Measurements from ENCODE around the gene TNNT2.

Gene TNNT2

DNA sequence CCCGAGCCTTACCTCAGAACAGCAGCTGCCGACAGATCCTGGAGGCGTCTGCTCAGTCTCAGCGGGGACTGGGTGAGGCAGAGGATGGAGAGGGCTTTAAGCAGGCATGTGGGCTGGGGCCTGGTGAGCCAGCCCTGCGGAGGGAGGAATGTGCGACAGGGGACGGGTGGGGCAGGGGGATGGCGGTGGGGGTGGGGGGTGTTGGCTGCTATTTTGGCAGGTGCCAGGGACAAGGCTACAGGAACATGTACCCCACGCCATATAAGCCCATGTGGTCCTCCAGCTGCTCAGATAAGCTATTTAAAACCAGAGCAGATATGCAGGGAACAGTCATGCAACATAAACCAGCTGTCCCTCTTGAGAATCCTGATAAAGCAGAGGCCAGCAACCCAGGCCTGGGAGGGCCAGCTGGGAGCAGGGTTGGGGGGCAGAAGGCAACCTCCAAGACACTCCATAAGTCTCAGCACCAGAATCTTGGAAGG is at the start of gene TNNT2:
Gene TNNT2 (minus strand): TSS at position 70 of the 482 bp plus-strand sequence. CDS start 4,426 bp downstream, outside the sequence.
- peak; percentile 63 for DNase-seq

DNA sequence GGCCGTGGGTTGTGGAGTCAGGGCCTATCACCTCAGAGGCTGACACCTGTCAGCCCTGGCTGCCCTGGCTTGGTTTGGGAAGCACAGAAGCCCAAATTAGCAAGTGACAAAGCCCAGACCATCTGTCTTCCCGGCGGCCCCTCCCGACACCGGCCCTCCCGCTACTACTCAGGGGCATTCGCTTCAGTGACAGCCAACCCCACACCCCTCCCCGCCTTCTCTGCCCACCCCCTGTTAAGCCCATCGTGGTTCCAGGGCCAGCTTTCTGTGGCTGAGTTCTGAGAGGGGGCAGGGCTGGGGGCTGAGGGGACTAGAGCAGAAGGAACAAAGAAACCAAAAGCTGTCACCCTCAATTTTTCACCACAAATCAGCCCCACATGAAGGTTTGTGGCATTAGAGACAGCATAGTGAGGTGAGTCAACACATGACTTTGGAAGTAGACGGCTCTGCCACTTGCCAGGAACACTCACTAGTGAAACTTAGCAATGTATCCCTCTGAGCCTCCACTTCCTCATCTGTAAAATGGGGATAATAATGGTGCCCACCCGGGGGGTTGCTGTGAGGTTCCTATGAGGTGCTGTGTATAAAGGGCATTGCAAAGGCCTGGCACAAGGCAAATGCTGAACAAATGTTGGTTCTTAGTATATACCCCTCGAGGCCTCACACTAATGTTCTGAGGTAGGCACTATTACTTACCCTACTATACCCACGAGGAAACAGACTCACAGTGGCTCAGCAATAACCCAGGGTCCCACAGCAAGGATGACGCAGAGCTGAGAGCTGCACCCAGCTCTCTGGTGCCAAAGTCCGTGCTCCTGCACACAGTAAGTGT is 49.2 kb upstream of the TNNT2 start:
- DNase-seq: peak; percentile 60

DNA sequence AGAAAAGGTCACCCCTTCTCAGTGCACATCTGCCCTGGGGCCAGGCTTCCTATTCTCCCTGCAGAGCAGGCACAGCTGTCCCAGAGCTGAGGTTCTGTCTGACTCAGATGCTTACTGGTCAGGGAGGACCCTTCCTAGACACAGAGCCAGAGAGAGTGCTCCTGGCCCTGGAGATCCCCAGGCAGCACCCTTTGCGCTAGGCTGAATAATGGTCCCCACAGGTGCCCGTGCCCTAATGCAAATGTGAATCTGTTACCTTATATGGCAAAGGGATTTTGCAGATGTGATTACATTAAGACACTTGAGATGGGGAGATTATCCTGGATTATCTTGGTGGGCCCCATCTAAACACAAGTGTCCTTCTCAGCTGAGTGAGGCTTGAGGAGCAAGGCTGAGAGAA is 46.7 kb upstream of the TNNT2 start:
- DNase-seq: no peak

DNA sequence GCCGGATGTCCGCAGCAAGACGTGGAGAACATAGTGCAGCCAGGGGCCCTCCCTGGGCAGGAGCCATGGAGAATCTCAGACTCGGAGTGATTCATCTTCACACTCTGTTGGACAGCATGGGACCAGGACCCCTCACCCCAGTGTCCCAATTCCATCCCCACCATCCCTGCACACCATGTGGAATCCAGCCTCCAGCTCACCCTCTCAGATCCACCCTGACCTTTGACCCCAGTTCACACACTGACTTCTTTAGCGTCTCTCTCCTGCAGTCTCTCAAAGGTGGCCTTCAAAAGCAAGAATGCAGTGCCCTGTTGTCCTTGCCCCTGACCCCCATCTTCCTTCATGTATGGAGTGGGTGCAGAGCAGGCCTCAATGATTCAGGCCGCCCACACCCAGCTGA is 46.2 kb upstream of the TNNT2 start:
- DNase-seq: no peak

DNA sequence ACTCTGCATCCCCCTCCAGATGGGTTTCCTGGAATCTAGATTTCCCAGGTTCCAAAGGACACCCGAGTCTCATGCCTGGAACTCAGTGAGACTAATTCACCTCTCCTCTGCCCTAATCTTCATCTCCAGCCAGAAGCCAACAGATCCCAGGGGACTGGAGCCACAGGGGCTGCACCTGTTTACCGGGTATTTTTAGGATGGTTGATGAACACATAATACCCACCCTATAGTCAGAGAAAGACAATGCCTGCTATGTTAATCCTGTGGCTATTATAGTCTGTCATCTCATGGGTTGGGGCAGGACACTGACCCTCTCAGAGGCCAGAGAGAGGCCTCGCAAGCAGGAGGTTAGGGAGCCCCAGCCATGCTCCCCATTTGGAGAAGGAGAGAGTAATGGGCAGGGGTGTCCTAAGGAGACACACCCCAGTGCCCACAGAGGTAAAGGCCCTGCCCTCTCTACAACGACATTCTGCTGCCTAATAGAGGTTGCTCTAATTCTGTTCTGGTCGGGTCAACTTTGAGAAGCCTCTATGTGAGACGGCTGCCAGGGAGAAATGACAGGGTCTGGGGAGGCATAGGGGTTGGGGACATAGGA is 45.1 kb upstream of the TNNT2 start:
- DNase-seq: peak; percentile 67

DNA sequence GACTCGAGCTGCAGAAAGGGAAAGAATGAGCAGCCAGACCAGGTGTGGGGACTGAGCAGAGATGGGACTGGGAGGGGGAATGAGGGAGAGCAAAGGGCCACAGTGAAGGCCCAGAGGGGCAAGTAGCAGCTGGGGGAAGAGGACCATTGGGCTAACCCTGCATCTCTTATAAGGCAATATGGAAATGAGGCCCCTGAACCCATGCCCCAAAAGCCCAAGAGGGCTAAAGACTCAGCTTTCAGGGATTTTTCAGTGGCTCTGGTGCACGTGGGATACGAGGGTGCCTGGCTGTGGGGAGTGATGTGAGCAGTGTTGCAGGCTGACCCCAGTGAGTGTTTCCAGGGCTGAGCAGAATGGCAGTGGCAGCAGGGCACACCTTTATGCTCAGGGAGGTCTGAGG is 44.5 kb upstream of the TNNT2 start:
- DNase-seq: no peak

DNA sequence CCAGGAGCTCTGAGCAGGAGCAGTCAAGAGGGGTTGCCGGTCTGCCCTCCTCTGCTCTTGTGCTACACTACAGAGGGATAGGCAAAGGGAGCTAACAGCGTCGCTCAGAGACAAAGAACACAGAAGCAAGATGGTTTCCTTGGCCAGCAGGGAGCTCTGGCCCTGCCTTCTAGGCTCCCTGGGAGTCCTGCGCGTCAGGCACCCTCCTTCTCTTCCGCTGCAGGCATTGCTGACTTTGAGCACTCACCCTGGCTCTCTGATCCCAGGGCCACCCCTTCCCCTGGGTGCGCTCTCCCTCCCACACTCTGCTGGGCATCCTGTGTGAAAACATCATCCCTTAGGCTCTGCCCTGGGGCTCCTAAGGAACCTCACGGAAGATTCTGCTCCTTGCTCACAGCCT is 43.6 kb upstream of the TNNT2 start:
- DNase-seq: no peak

DNA sequence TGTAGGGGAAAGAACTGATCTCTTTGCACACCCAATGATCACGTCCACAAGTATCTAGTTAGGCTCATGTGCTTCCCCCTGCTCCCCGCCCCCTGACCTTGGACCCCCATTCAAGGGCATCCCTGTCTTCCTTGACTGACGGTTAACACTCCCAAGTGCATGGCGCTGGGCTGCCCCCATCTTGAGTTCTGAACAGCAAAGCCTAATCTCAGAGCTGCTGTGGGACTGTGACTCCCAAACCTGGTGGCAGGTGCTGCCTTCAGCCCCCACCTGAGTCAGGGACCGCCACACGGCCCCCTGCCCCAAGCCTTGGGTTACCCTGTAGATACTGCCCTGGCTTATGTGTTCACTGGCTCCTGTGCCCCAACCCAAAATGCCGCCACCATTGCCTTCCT is 43.1 kb upstream of the TNNT2 start:
- DNase-seq: no peak

DNA sequence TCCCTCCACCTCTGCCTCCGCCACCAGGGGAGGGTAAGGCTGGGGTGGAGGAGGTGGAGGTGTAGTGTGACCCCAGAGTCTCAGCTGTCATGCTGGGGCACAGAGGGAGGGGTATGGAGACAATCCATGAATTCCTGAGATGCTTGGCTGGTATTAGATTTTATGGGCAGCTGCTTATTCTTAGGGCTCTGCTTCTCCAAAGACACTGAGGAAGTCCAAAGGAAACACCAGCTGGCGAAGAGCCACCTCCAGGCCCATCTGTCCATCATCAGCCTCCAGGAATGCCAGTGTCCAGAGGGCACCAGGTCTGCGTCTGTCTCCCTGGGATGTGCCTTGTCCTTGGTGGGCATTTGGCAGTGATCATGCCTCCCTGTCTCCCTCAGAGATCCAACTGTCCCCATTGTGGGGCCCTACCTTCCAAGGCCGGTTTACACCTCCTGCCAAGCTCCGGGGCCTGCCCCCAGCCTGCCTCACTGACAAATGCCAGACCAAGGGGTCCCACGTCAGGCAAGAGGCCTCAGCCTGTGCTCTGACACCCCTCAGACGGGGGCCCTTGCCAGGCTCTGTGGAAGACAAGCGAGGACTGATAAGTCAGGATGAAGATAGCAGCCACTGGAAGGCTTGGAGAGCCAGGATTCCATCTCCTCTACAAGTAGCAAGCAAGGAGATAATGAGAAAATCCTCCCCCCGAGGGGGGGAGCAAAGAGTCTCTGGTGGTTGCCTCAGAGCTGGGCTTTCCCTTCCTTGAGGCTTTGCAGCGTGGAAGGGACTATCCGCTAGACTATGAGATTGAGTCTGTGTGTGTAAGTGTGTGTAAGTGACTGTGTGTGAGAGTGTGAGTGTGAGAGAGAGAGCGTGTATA is 42.5 kb upstream of the TNNT2 start:
- DNase-seq: no peak

DNA sequence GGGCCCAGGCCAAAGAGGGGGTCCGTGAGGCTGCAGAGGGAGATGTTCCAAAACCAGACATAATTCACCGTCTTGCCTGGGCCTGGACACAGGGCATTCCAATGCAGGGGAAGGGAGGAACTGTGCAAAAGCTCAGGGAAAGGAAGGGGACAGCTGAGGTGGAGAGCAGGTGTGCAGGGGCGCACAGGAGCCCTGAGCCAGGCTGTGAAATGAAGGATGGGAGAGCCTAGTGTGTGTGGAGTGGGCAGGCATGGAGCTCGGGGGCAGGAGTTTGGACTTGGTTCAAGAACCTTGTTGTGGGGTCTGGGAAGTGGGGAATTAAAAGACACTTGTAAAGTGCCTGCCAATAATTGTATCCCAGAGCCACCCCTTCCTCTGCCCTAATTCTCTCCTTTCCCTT is 41.8 kb upstream of the TNNT2 start:
- no peak for DNase-seq

DNA sequence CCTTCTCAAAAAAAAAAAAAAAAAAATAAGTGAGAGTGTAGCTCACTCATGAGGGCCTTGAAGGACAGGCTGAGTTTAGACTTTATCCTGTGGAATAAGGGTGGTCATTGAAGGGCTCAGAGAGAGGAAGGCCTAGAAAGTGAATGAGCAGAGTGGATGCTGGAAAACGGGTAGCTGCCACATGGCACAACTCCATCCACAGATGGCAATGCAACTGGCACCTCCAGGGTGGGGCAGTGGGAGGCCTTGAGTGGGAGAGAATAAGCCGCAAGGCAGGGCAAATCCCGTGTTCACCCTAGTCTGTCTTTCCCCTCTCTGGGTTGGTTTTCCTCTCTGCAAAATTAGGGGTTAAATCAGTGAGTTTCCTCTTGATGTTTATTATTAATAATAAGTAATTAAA is 41.0 kb upstream of the TNNT2 start:
- no peak for DNase-seq

DNA sequence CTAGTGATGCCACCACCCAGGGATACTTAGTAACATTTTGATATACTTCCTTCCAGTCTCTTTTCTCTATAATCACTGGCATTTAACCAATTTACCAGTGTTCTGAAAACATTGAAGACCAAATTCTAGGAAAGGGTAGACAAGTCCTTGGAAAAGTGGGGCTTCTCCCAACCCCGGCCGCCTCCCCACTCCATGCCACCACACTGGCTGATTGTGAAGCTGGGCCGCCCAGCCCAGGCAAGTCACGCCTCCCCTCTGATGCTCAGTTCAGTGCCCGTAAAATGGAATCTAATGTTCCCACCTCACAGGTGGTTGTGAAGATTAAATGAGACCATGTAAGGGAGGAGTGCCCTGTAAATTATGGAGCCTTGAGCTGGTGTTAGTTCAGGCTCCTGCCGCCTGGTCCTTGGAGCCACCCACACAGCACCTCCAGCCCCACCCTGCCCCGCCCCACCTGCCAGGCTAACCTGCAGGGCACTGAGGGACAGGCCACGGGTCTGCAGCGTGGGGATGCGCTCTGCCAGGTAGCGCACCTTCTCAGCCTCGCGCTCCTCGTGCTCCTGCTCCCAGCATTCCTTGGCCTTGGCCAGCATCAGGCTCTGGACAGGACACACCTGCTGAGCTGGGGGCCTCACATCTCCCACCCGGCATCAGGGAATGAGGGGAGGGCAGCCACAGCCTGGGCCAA is 36.7 kb upstream of the TNNT2 start:
- no peak for DNase-seq

DNA sequence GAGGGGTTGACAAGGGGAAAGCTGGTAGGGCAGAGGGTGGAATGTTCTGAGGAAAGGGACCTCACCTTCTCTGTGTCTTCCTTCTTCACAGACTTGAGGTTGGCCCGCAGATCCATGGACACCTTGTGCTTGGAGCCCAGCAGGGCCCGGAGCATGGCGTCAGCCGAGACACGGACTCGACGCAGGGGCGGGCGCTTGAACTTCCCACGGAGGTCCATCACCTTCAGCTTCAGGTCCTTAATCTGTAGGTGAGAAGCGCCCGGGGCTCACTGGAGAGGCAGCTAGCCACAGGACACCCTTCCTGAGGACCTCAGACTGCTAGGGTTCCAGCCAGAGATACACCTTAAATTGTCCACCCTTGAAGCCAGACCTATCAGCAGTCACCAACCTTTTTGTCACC is 33.8 kb upstream of the TNNT2 start:
- DNase-seq: no peak

DNA sequence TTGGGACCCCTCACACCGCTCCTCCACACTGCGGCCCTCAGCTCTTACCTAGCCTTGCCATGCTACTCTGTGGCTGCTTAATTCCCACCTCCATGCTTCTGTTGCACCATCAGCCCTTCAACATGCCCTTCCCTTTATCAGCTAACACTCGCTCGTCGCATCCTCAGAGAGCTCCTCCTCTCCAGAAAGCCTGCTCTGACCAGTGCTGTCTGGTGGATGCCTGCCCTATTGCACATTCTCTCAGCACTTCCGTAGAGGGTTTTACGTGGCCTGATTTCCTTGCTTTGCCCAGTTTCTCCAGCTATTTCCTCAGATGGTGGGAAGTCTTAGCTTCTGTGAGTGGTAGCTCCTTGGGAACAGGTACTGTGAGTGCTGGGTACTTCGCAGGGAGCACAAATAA is 32.0 kb upstream of the TNNT2 start:
- DNase-seq: no peak

DNA sequence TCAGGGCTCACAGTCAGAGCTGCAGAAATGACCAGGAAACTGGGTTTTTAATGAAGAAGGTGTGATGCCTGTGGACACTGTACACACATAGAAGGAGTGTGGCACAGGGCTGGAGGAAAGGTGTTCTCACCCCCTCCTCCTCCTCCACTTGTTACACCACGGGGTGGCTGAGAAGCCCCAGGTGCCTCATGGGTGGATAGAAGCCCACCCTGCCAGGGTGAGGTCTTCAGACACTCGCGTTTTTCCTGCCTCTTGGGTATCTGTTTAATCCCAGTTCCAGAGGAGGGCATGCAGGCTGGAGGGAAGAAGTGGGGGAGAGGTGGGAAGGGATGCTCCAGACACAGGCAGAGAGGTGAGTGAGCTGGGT is 31.3 kb upstream of the TNNT2 start:
- no peak for DNase-seq

DNA sequence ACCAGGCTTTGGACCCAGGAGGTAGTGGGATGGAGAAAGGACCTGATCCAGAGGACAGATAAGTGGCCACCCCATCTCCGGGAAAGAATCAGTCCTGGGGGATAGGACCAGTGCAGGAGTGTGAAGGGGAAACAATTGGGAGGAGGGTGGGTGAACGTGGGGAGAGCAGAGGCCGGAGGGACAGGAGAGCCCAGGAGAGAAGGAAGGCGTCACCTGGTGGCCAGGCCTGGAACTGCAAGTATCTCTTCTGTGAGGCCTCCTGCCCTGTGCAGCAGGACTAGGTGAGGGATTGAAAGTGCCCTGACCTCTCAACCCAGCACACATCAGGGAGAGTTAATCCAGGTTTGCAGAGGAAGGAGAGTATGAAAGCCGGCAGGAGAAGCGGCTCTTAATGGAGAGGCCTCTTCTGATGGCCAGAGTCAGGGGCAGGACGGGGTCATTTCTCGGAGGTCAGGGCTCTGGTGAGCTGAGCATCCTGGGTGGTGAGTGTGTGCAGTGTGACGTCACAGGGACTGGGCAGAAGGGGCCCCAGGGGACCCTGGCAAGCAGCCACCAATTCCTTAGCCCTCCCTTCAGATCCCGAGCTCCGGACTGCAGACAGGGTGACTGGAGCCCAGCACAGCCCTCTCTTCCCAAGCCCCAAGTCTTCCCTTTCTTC is 30.8 kb upstream of the TNNT2 start:
- no peak for DNase-seq

DNA sequence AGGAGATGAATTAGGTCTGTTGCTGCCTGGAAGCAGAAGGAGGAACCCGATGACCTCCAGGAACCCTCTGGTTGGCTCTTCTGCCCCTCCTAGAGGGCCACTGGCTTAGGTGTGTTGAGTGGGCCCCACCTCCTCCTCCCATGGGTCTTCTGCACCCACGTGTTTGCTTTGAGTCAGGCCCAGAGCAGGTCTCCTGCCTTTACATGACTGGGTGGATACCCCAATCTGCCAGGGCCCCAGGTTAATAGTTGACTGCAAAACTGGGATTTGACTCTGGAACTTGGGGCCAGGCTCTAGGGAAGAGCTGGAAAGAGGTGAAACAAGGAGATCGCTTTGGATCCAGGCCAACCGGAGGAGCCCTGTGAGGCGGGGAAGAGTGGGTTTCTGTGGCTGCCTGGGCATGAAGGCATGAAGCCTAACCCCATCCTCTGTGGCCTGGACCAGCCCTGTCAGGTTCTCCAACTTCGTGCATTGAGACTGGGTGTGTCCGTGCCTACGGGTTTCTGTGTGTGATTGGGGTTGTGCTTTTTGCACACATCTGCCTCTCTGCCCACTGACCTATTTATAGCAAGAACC is 29.4 kb upstream of the TNNT2 start:
- no peak for DNase-seq

DNA sequence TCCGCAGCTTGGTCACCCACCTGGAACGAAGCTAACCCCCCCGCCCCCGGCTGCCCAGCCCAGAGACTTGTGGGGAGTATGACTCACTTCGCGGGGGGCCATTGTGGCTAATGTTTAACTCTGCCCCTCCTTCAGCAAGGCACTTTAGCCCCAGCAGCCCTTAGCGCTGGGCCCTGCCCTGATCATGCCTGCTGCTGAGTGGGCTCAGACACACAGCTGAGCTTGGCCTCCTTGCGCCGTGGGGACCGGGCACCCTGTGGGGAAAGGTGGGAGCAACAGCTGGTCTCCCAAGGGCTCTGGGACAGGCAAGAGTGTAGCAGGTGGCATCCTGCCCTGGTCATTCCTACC is 28.0 kb upstream of the TNNT2 start:
- DNase-seq: no peak

DNA sequence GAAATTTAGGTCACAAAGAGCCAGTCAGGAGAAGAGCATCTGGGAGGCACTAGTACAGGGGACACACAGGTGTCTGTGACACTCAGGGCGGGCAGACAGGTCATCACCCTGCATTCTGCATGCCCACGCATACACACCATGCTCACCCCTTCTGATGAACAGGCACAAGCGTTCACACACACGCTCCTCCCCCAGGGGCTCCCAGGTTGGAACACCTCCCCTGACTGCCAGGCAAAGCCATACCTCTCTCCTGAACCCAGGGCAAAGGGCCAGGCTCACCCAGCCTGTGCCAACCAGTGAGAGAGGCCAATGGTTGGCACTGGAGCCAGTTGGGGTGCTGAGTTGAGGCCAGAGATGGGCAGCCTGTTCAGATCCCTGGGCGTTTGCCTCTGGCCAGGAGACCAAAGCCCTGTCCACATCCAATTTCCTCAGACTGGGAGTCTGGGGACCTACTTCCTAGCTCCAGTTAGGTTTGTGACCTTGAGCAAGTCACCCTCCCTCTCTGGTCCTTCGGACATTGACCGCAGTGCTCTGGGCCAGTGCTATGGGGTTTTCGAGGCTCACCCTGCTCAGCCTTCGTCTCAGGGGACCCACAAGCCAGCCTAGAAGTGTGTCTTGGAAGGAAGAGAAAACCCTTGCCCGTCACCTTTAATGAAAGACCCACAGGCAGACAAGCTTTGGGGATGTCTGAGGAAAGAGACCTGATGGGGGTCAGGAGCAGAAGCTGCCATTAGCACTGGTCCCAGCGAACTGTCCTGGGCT is 27.4 kb upstream of the TNNT2 start:
- no peak for DNase-seq

DNA sequence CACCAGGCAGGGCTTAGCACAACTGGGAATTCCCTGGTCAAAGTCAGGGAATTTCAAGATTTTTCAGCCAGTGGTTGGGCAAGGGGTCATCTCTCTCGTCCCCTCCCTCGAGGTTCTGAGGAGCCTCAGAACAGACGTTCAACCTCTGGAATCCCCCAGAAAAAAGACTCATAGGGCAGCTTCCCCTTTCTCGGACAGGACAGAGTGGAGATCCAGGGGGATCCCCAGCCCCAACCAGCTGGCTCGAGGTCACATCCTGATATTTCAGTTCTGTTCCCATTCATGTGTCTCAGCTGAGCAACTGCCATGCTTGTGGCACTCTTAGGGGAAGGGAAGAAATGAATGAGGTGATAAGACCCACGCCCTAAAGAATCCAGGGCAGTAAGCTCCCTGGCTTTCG is 26.6 kb upstream of the TNNT2 start:
- DNase-seq: no peak

DNA sequence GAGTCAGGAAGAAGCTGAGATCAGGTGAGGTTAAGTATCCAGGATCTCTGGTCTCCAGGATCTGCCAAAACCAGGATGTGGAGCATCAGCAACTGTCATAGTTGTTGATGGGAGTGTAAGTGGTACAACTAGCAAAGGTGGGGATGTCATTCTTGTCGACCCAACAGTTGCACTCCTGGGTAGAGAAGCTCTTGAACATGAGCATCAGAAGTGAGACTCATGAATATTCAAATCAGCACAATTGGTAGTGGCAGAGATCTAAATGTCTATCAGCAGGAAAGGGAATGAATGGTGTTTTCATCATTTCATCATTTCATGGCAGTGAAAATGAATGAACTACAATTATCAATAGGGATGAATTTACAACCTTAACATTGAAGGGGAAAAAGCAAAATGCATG is 25.9 kb upstream of the TNNT2 start:
- no peak for DNase-seq

DNA sequence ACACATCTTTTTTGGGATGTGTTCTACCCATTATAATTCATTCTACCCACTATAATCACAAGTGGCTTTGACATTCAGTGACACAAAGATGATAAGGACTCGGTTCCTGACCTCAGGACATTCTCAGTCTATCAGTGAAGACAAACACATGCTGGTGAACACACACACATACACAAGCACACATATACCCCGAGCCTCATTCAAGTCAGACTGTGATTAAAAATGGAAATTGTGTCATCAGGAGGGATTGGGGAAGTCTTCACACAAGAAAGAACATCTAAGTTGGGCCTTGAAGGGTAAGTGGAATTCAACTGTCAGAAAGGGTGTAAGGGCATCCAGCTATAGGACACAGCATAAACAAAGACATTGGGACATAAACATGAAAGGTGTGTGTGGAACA is 24.2 kb upstream of the TNNT2 start:
- DNase-seq: no peak

All from NCI-H2171 (cell line).